Muscle layer of colon (tissue), 2 donors: ENCODE data around the gene EML4.

Experiments used
- H3K27ac ChIP-seq: one replicate; pipeline ENCODE4 v1.7.0; 2013; ENCODE audit warnings: low read depth, mild to moderate bottlenecking, low read length, moderate library complexity
- H3K27me3 ChIP-seq, 2 donors: one replicate each; pipeline ENCODE4 v1.7.0; 2013; ENCODE audit warnings: low read length in 2 of 2, mild to moderate bottlenecking in 2 of 2; ENCODE audit not compliant: insufficient read depth in 2 of 2, control insufficient read depth in 1 of 2
- H3K36me3 ChIP-seq: one replicate; pipeline ENCODE4 v1.7.0; 2013; ENCODE audit warnings: mild to moderate bottlenecking, low read length; ENCODE audit not compliant: insufficient read depth
- H3K4me1 ChIP-seq: one replicate; pipeline ENCODE4 v1.7.0; 2013; ENCODE audit warnings: mild to moderate bottlenecking, low read length; ENCODE audit not compliant: insufficient read depth
- H3K4me3 ChIP-seq, 2 donors: one replicate each; pipeline ENCODE4 v1.7.0; 2013; ENCODE audit warnings: low read length in 2 of 2, low read depth in 1 of 2, mild to moderate bottlenecking in 1 of 2, moderate library complexity in 1 of 2
- H3K9ac ChIP-seq: one replicate; pipeline ENCODE4 v1.7.0; 2013; ENCODE audit warnings: low read length
- H3K9me3 ChIP-seq: one replicate; pipeline ENCODE4 v1.7.0; 2013; ENCODE audit warnings: mild to moderate bottlenecking, low read length
- donor health status: abdominal sarcoma.
- donor health status: Adenocarcinoma of cecum.

Gene EML4

GRCh38 chr2:42220566-42220965 is 51.4 kb downstream of the EML4 start:
- no peaks in the 10 kb centered on the region for H3K27me3 ChIP-seq
- H3K9ac ChIP-seq: no peak overlapping the region
- H3K9me3 ChIP-seq: no peaks in the 10 kb centered on the region
- H3K27ac ChIP-seq: no peak overlapping the region
- no peaks in the 10 kb centered on the region for H3K36me3 ChIP-seq
- H3K4me1 ChIP-seq: no peaks in the 10 kb centered on the region
- no peak overlapping the region for H3K4me3 ChIP-seq

- Histone ChIP-seq H3K36me3 (no peaks in the 10 kb centered on the region), H3K27ac (no peak overlapping the region), H3K4me3 (no peak overlapping the region), H3K4me1 (no peaks in the 10 kb centered on the region), H3K9me3 (no peaks in the 10 kb centered on the region), H3K27me3 (no peaks in the 10 kb centered on the region), H3K9ac (no peak overlapping the region)
Observed at GRCh38 chr2:42223067-42223854, 54.1 kb downstream of the EML4 start.

- no peaks in the 10 kb centered on the region for H3K36me3 ChIP-seq
- H3K9ac ChIP-seq: no peak overlapping the region
- H3K9me3 ChIP-seq: no peaks in the 10 kb centered on the region
- no peak overlapping the region for H3K27ac ChIP-seq
- no peak overlapping the region for H3K4me3 ChIP-seq
- no peaks in the 10 kb centered on the region for H3K4me1 ChIP-seq
- H3K27me3 ChIP-seq: no peaks in the 10 kb centered on the region
Observed at GRCh38 chr2:42223855-42224268, 54.7 kb downstream of the EML4 start.

GRCh38 chr2:42224422-42225067 is 55.4 kb downstream of the EML4 start:
- H3K27me3 ChIP-seq: no peaks in the 10 kb centered on the region
- no peak overlapping the region for H3K27ac ChIP-seq
- H3K4me1 ChIP-seq: no peaks in the 10 kb centered on the region
- H3K36me3 ChIP-seq: no peaks in the 10 kb centered on the region
- H3K9ac ChIP-seq: no peak overlapping the region
- H3K4me3 ChIP-seq: no peak overlapping the region
- H3K9me3 ChIP-seq: no peaks in the 10 kb centered on the region

- no peaks in the 10 kb centered on the region for H3K27me3 ChIP-seq
- H3K27ac ChIP-seq: no peak overlapping the region
- H3K9me3 ChIP-seq: no peaks in the 10 kb centered on the region
- no peak overlapping the region for H3K4me3 ChIP-seq
- H3K4me1 ChIP-seq: no peaks in the 10 kb centered on the region
- H3K36me3 ChIP-seq: no peaks in the 10 kb centered on the region
- H3K9ac ChIP-seq: no peak overlapping the region
Observed at GRCh38 chr2:42225573-42225972, 56.4 kb downstream of the EML4 start.

- Histone ChIP-seq H3K4me1 (no peaks in the 10 kb centered on the region), H3K4me3 (no peak overlapping the region), H3K36me3 (no peaks in the 10 kb centered on the region), H3K9me3 (no peaks in the 10 kb centered on the region), H3K27me3 (no peaks in the 10 kb centered on the region), H3K27ac (no peak overlapping the region), H3K9ac (no peak overlapping the region)
Observed at GRCh38 chr2:42227491-42227890, 58.3 kb downstream of the EML4 start.

- Histone ChIP-seq H3K4me1 (no peaks in the 10 kb centered on the region), H3K9me3 (no peaks in the 10 kb centered on the region), H3K4me3 (no peak overlapping the region), H3K36me3 (no peaks in the 10 kb centered on the region), H3K27me3 (no peaks in the 10 kb centered on the region), H3K9ac (no peak overlapping the region), H3K27ac (no peak overlapping the region)
Observed at GRCh38 chr2:42228101-42228500, 58.9 kb downstream of the EML4 start.

- no peak overlapping the region for H3K4me3 ChIP-seq
- H3K36me3 ChIP-seq: no peaks in the 10 kb centered on the region
- H3K27ac ChIP-seq: no peak overlapping the region
- H3K9me3 ChIP-seq: no peaks in the 10 kb centered on the region
- no peak overlapping the region for H3K9ac ChIP-seq
- H3K4me1 ChIP-seq: no peaks in the 10 kb centered on the region
- H3K27me3 ChIP-seq: no peaks in the 10 kb centered on the region
Observed at GRCh38 chr2:42229949-42230348, 60.8 kb downstream of the EML4 start.

GRCh38 chr2:42230891-42231290 is 61.7 kb downstream of the EML4 start:
- no peaks in the 10 kb centered on the region for H3K36me3 ChIP-seq
- H3K9me3 ChIP-seq: no peaks in the 10 kb centered on the region
- H3K4me3 ChIP-seq: no peak overlapping the region
- no peak overlapping the region for H3K9ac ChIP-seq
- H3K27ac ChIP-seq: no peak overlapping the region
- H3K4me1 ChIP-seq: no peaks in the 10 kb centered on the region
- H3K27me3 ChIP-seq: no peaks in the 10 kb centered on the region

- Histone ChIP-seq H3K27me3 (no peaks in the 10 kb centered on the region), H3K4me3 (no peak overlapping the region), H3K9ac (no peak overlapping the region), H3K4me1 (no peaks in the 10 kb centered on the region), H3K27ac (no peak overlapping the region), H3K9me3 (no peaks in the 10 kb centered on the region), H3K36me3 (no peaks in the 10 kb centered on the region)
Observed at GRCh38 chr2:42232024-42232423, 62.9 kb downstream of the EML4 start.

GRCh38 chr2:42233976-42234441 is 64.9 kb downstream of the EML4 start:
- Histone ChIP-seq H3K9ac (no peak overlapping the region), H3K27ac (no peak overlapping the region)

GRCh38 chr2:42236911-42237310 is 67.8 kb downstream of the EML4 start:
- H3K27me3 ChIP-seq: no peaks in the 10 kb centered on the region
- no peak overlapping the region for H3K9ac ChIP-seq
- H3K4me3 ChIP-seq: no peak overlapping the region
- no peaks in the 10 kb centered on the region for H3K36me3 ChIP-seq
- no peaks in the 10 kb centered on the region for H3K4me1 ChIP-seq
- H3K9me3 ChIP-seq: no peaks in the 10 kb centered on the region
- H3K27ac ChIP-seq: no peak overlapping the region

More at GRCh38 chr2:42233976-42234441, 64.9 kb downstream of the EML4 start:
- Histone ChIP-seq H3K27me3 (no peaks in the 10 kb centered on the region), H3K36me3 (no peaks in the 10 kb centered on the region), H3K4me3 (no peak overlapping the region), H3K9me3 (no peaks in the 10 kb centered on the region), H3K4me1 (no peaks in the 10 kb centered on the region)
